ENCODE measurements around the gene BGLAP. TPM values are rescaled to one million over a fixed set of nuclear protein-coding genes. Genes with fewer than 3 reads are reported as not detected.

Gene BGLAP
- total and polyA plus RNA-seq, 2 experiments from 2014 or later = 0.54 TPM; not detected in 1

DNA sequence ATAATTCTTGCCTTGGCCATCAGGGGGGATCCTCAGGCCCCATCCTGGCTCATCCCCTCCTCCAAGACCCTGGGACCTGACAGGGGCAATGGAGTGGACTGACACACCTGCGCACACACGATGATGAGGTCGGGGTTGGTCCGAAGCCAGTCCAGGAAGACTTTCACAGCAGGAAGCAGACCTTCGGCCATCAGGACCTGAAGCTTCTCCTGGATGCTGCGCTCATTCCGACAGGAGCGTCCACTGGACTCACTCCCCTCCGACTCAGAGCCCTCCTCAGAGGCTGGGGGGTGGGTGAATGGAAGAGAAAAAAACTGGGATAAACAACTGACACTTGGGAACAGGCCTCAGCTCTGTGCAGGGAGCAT is 21.3 kb downstream of the BGLAP start:
- peak overlapping the region; percentile 86 for H3K27ac ChIP-seq
- no peak overlapping the region for H2AFZ ChIP-seq
- H3K9me2 ChIP-seq (ENCODE audit: insufficient read depth) = no peaks in the 10 kb centered on the region
- H3K36me3 ChIP-seq (ENCODE audit: low read depth) = peaks cover 49% of the 10 kb centered on the region
- no peak for DNase-seq
- H4K20me1 ChIP-seq (ENCODE audit: insufficient read depth) = no peaks in the 10 kb centered on the region
- TF ChIP-seq EZH2 (IDR thresholded peaks at IDR 0.05; ENCODE audit: insufficient read depth, poor library complexity, severe bottlenecking) = no peak
- TF ChIP-seq EZH2phosphoT487 (IDR thresholded peaks at IDR 0.05; ENCODE audit: insufficient read depth, low read depth) = no peak
- H3K79me2 ChIP-seq (ENCODE audit: insufficient read depth) = peaks cover 7% of the 10 kb centered on the region; the same call in 1 of the 2 replicates
- no peak overlapping the region for H3K4me3 ChIP-seq
- no peaks in the 10 kb centered on the region for H3K9me3 ChIP-seq (ENCODE audit: low read depth)
- no peaks in the 10 kb centered on the region for H3K27me3 ChIP-seq (replicated peaks; ENCODE audit: insufficient read depth)
- peaks cover 44% of the 10 kb centered on the region for H3F3A ChIP-seq (ENCODE audit: insufficient read depth)
- WGBS, 2 experiments (ENCODE audit: low coverage in 1 of 2, low lambda C conversion rate in 2 of 2, missing lambda C conversion rate in 2 of 2) = 93 to 96% methylated on average over 9 of the region's 9 CpGs
- in situ Hi-C loops (cut with MboI) = no loop called here
- peak overlapping the region; percentile 29 for H3K4me2 ChIP-seq (ENCODE audit: unreplicated experiment)
- H3K4me1 ChIP-seq (ENCODE audit: insufficient read depth) = peaks cover 18% of the 10 kb centered on the region
- H3K9ac ChIP-seq = 0 out of 2 replicates have a peak overlapping the region, but pooled peaks have one; percentile 5

DNA sequence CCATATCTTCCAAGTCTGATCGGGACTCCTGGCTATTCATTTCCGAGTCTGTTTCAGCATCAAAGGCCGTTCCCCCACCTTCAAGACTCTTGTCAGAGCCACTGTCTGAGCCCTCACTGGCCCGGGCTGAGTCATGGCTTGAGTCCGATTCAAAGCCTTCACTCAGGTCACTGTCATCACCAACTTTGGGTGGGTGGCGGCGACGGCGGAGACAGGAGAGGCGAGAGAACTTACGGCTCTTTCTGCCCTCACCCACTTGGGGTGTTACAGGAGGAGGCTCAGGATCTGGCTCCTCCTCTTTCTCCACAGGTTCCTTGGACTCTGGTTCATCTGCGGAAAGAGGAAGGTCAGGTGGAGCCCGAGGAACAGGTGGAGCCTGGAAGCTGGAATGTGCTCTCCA is 24.1 kb downstream of the BGLAP start:
- peaks cover 18% of the 10 kb centered on the region for H3K4me1 ChIP-seq (ENCODE audit: insufficient read depth)
- H4K20me1 ChIP-seq (ENCODE audit: insufficient read depth) = no peaks in the 10 kb centered on the region
- no peak overlapping the region for H3K4me2 ChIP-seq (ENCODE audit: unreplicated experiment)
- no peak overlapping the region for H3K27ac ChIP-seq
- H3K9ac ChIP-seq = no peak overlapping the region
- peaks cover 48% of the 10 kb centered on the region for H3F3A ChIP-seq (ENCODE audit: insufficient read depth)
- H2AFZ ChIP-seq = no peak overlapping the region
- H3K4me3 ChIP-seq = no peak overlapping the region
- DNase-seq = no peak
- WGBS, 2 experiments (ENCODE audit: low coverage in 1 of 2, low lambda C conversion rate in 2 of 2, missing lambda C conversion rate in 2 of 2) = 82 to 84% methylated on average over 12 to 13 of the region's 13 CpGs
- in situ Hi-C loops (cut with MboI) = no loop called here
- no peak for TF ChIP-seq EZH2 (IDR thresholded peaks at IDR 0.05; ENCODE audit: insufficient read depth, poor library complexity, severe bottlenecking)
- no peak for TF ChIP-seq EZH2phosphoT487 (IDR thresholded peaks at IDR 0.05; ENCODE audit: insufficient read depth, low read depth)
- no peaks in the 10 kb centered on the region for H3K9me2 ChIP-seq (ENCODE audit: insufficient read depth)
- H3K36me3 ChIP-seq (ENCODE audit: low read depth) = peaks cover 34% of the 10 kb centered on the region; the same call in 1 of the 2 replicates
- H3K27me3 ChIP-seq (replicated peaks; ENCODE audit: insufficient read depth) = no peaks in the 10 kb centered on the region
- peaks cover 4% of the 10 kb centered on the region; the same call in 1 of the 2 replicates for H3K79me2 ChIP-seq (ENCODE audit: insufficient read depth)
- H3K9me3 ChIP-seq (ENCODE audit: low read depth) = no peaks in the 10 kb centered on the region

DNA sequence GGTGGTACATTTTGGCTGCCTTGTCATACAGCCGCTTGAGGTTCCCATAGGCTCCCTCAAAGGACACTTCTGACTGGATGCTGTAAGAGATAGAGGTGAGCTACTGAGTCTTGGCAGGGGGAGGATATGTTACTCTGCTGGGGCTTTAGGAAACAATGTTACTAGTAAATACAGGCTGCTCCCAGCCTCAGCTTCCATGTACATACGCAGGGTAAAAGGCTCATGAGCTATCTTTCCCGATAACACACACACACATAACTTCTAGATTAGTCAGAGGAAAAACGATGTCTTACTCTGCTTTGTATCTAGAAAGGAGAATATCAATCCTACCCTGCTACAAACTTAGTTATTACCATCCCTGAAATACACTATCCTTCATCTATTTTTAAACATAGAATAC is 26.4 kb downstream of the BGLAP start:
- no peak overlapping the region for H2AFZ ChIP-seq
- 69 to 78% methylated on average over 4 of the region's 4 CpGs for WGBS, 2 experiments (ENCODE audit: low coverage in 1 of 2, low lambda C conversion rate in 2 of 2, missing lambda C conversion rate in 2 of 2)
- in situ Hi-C loops (cut with MboI) = no loop called here
- H3K9ac ChIP-seq = no peak overlapping the region; the same call in 1 of the 2 replicates
- peaks cover 46% of the 10 kb centered on the region for H3K36me3 ChIP-seq (ENCODE audit: low read depth)
- peaks cover 5% of the 10 kb centered on the region for H3K4me1 ChIP-seq (ENCODE audit: insufficient read depth)
- H3K79me2 ChIP-seq (ENCODE audit: insufficient read depth) = no peaks in the 10 kb centered on the region
- no peaks in the 10 kb centered on the region for H3K27me3 ChIP-seq (replicated peaks; ENCODE audit: insufficient read depth)
- no peaks in the 10 kb centered on the region for H3K9me3 ChIP-seq (ENCODE audit: low read depth)
- no peak overlapping the region for H3K4me2 ChIP-seq (ENCODE audit: unreplicated experiment)
- no peaks in the 10 kb centered on the region for H4K20me1 ChIP-seq (ENCODE audit: insufficient read depth)
- H3F3A ChIP-seq (ENCODE audit: insufficient read depth) = peaks cover 30% of the 10 kb centered on the region
- DNase-seq = no peak
- no peaks in the 10 kb centered on the region for H3K9me2 ChIP-seq (ENCODE audit: insufficient read depth)
- no peak overlapping the region for H3K4me3 ChIP-seq
- TF ChIP-seq EZH2 (IDR thresholded peaks at IDR 0.05; ENCODE audit: insufficient read depth, poor library complexity, severe bottlenecking) (no peak), EZH2phosphoT487 (IDR thresholded peaks at IDR 0.05; ENCODE audit: insufficient read depth, low read depth) (no peak)
- no peak overlapping the region for H3K27ac ChIP-seq

DNA sequence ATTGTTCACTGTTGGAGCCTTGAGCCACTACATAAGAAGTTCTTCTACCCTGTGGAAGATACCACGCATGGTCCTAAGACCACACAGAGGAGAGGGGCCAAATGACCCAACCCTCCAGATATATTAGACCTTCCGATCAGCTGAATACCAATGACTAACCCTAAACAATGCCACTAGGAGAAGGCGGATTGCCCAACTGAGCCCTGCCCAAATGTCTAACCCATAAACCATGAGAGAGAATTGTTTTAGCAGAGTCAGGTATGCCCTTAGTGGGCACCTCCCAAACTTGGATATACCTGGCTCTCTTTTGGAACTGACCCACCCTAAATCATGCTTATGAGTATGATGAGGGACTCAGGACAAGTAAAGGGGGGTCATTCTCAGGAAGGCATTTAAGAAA is 28.3 kb downstream of the BGLAP start:
- no peaks in the 10 kb centered on the region for H4K20me1 ChIP-seq (ENCODE audit: insufficient read depth)
- no peak overlapping the region for H3K27ac ChIP-seq
- H3K79me2 ChIP-seq (ENCODE audit: insufficient read depth) = no peaks in the 10 kb centered on the region
- TF ChIP-seq EZH2phosphoT487 (IDR thresholded peaks at IDR 0.05; ENCODE audit: insufficient read depth, low read depth) (no peak), EZH2 (IDR thresholded peaks at IDR 0.05; ENCODE audit: insufficient read depth, poor library complexity, severe bottlenecking) (no peak)
- in situ Hi-C loops (cut with MboI) = no loop called here
- no peak overlapping the region for H3K4me2 ChIP-seq (ENCODE audit: unreplicated experiment)
- H3K9me2 ChIP-seq (ENCODE audit: insufficient read depth) = no peaks in the 10 kb centered on the region
- no peaks in the 10 kb centered on the region for H3K9me3 ChIP-seq (ENCODE audit: low read depth)
- no peak overlapping the region for H3K9ac ChIP-seq
- 95% methylated on average over 3 of the region's 3 CpGs for WGBS, 2 experiments (ENCODE audit: low coverage in 1 of 2, low lambda C conversion rate in 2 of 2, missing lambda C conversion rate in 2 of 2)
- no peak for DNase-seq
- H2AFZ ChIP-seq = no peak overlapping the region
- no peaks in the 10 kb centered on the region for H3K27me3 ChIP-seq (replicated peaks; ENCODE audit: insufficient read depth)
- H3K4me3 ChIP-seq = no peak overlapping the region
- no peaks in the 10 kb centered on the region for H3K4me1 ChIP-seq (ENCODE audit: insufficient read depth)
- H3K36me3 ChIP-seq (ENCODE audit: low read depth) = peaks cover 61% of the 10 kb centered on the region
- peaks cover 14% of the 10 kb centered on the region for H3F3A ChIP-seq (ENCODE audit: insufficient read depth)

DNA sequence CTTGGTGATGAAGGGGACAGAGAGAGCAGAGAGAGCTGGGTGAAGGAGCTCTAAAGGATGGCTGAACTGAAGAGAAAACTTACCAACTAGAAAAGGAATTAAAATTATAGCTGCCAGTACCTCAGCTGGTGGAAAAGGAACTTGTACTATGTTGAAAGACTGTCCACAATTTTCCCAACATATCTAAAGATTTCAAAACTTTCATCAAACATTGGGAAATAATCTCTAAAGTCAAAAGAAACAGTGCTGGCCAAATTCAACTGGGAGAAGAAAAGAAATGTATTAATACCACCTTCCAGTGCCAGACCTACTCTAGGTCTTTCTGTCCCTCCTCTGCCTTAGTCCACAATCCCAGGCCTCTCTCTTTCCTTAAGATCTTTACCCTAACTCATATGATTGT is 34.5 kb downstream of the BGLAP start:
- H3K36me3 ChIP-seq (ENCODE audit: low read depth) = peaks cover 49% of the 10 kb centered on the region
- peak overlapping the region; percentile 53 for H3K27ac ChIP-seq
- no peak overlapping the region for H3K4me3 ChIP-seq
- no peak overlapping the region for H3K4me2 ChIP-seq (ENCODE audit: unreplicated experiment)
- H3K9me2 ChIP-seq (ENCODE audit: insufficient read depth) = no peaks in the 10 kb centered on the region
- no peak overlapping the region for H3K9ac ChIP-seq
- H4K20me1 ChIP-seq (ENCODE audit: insufficient read depth) = peaks cover 4% of the 10 kb centered on the region; the same call in 1 of the 2 replicates
- H3K79me2 ChIP-seq (ENCODE audit: insufficient read depth) = peaks cover 41% of the 10 kb centered on the region
- TF ChIP-seq EZH2phosphoT487 (IDR thresholded peaks at IDR 0.05; ENCODE audit: insufficient read depth, low read depth) = no peak
- TF ChIP-seq EZH2 (IDR thresholded peaks at IDR 0.05; ENCODE audit: insufficient read depth, poor library complexity, severe bottlenecking) = no peak
- in situ Hi-C loops (cut with MboI) = no loop called here
- H3K27me3 ChIP-seq (replicated peaks; ENCODE audit: insufficient read depth) = no peaks in the 10 kb centered on the region
- H3K9me3 ChIP-seq (ENCODE audit: low read depth) = no peaks in the 10 kb centered on the region
- peak; percentile 61 for DNase-seq
- H2AFZ ChIP-seq = no peak overlapping the region
- H3K4me1 ChIP-seq (ENCODE audit: insufficient read depth) = peaks cover 8% of the 10 kb centered on the region
- peaks cover 15% of the 10 kb centered on the region for H3F3A ChIP-seq (ENCODE audit: insufficient read depth)
